Fibroblast of villous mesenchyme (primary cell): ENCODE data around the gene CIC. TPM values are rescaled to one million over a fixed set of nuclear protein-coding genes. Genes with fewer than 3 reads are reported as not detected.

Source experiments
- DNase-seq: peaks from one replicate; pipeline ENCODE4 v3.0.0-alpha.2; 2010; ENCODE audit warnings: low read depth
- H3K4me3 ChIP-seq: 2 replicates; pipeline ENCODE4 v1.5.1; 2011; ENCODE audit warnings: low read depth, mild to moderate bottlenecking, low read length
- total RNA-seq: library from RNA; depleted of rRNA; stranded (reverse); fragments of >200 nt; gene quantifications from 2 replicates; pipeline ENCODE4 v1.2.3, GENCODE V29; 2012
- TF ChIP-seq, protein P1 (sequence below): IDR thresholded peaks from 2 replicates; pipeline ENCODE4 v1.5.1; 2012; ENCODE audit warnings: low read depth, mild to moderate bottlenecking, low read length; ENCODE audit not compliant: insufficient read depth

The CIC gene
- total RNA-seq, 1 donor: 23.7 TPM

DNA sequence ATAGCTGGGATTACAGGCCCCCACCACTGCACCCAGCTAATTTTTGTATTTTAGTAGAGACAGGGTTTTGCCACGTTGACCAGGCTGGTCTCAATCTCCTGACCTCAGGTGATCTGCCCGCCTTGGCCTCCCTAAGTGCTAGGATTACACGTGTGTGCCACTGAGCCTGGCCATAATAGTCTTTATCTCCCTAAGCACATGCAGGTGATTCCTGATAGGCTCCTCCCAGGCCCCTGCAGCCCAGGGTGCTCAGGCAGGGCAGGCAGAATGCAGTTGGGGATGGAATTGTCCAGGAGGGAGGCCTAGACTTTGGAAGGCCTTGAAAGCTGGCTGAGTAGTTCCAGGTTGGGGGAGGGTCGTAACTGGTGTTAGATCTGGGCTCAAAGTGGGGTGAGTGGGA, 40.4 kb upstream of the CIC start:
- H3K4me3 ChIP-seq: no peak overlapping the region
- no peak for DNase-seq
- TF ChIP-seq, protein P1, sequence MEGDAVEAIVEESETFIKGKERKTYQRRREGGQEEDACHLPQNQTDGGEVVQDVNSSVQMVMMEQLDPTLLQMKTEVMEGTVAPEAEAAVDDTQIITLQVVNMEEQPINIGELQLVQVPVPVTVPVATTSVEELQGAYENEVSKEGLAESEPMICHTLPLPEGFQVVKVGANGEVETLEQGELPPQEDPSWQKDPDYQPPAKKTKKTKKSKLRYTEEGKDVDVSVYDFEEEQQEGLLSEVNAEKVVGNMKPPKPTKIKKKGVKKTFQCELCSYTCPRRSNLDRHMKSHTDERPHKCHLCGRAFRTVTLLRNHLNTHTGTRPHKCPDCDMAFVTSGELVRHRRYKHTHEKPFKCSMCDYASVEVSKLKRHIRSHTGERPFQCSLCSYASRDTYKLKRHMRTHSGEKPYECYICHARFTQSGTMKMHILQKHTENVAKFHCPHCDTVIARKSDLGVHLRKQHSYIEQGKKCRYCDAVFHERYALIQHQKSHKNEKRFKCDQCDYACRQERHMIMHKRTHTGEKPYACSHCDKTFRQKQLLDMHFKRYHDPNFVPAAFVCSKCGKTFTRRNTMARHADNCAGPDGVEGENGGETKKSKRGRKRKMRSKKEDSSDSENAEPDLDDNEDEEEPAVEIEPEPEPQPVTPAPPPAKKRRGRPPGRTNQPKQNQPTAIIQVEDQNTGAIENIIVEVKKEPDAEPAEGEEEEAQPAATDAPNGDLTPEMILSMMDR: no peak

DNA sequence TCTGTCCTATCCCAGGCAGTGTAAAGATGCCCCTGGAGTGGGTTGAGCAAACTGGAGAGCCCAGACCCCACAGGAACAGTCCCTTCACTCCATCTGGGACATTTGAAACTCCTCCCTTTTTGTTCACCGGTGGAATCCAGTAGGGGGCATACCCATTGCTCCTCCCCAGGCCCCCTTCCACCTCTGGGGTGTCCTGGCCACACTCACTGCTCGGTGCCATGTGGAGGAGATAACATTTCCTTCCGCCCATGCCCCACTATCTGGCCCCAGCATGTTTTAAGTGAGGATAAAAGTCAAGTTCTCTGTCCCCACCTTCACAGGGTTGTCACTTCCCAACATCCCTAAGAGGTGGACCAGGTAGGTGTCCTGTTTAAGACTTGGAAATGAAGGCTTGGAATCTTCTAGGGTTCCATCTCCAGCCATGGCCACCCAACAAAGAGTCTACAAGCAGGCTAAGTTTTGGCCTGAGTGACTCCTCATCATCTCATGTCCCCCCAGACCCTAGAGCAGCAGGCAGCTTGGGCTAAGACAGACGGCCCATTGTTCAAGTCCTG, 39.7 kb upstream of the CIC start:
- no peak for DNase-seq
- H3K4me3 ChIP-seq: no peak overlapping the region
- TF ChIP-seq, protein P1: no peak

DNA sequence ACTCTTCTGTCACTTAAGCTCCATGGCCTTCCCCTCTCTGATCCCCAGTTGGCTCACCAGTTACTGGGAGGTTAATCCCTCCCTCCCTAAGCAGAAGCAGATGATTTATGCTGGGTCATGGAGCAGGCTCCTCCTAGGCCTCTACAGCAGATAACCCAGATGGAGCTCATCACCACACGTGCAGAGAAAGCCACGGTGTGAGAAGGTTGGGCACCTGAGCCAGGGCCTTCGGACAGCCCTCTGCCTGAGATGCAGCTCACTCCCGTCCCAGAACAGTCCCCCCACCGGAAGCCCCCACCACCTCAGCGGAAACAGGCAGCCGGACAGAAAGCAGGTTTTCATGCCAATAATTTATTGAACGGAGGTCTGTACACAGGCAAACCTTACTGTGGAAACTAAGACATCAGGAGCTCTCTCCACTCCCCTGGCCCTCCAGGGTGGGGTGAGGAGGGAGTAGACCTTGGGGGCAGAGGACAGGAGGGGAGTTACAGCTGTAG, 39.1 kb upstream of the CIC start:
- H3K4me3 ChIP-seq: no peak overlapping the region
- TF ChIP-seq, protein P1: no peak
- DNase-seq: peak; percentile 38

DNA sequence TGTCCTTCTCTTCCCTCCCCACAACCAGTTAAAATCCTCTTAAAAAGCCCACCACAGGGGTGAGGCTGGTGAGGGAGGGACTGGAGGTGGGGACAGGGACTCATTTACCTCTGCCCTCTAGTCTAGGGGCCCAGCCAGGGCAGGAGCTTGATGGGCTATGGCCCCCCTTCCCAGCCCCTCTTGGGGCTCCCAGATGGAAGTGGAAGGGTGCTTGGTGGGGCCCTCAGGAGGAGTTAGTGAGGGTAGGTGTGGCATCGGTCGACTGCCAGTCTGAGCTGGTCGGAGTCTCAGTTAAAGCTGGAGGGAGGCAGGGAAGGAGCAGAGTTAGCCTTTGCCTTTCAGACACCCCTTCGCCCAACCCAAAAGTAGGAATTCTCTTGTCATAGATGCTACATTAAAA, 38.5 kb upstream of the CIC start:
- no peak for DNase-seq
- TF ChIP-seq, protein P1: no peak
- H3K4me3 ChIP-seq: no peak overlapping the region

DNA sequence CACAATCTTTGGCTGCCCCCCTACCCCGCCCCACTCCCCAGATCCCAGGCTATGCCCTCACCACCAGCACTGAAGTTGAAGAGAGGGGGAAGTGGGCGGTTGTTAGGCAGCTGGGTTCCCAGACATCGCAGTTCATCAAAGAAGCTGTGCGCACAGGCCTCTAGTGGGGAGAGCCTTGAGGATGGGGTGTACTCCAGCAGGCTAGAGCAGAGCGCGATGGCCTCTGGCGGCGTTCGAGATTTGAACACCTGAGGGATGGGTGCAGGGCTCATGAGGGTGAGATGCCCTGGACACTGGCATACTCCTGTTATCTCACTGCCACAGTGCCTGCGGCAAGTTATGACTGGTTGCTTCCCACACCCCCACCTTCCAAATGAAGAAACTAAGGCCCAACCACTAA, 36.6 kb upstream of the CIC start:
- TF ChIP-seq, protein P1: no peak
- H3K4me3 ChIP-seq: no peak overlapping the region
- no peak for DNase-seq

DNA sequence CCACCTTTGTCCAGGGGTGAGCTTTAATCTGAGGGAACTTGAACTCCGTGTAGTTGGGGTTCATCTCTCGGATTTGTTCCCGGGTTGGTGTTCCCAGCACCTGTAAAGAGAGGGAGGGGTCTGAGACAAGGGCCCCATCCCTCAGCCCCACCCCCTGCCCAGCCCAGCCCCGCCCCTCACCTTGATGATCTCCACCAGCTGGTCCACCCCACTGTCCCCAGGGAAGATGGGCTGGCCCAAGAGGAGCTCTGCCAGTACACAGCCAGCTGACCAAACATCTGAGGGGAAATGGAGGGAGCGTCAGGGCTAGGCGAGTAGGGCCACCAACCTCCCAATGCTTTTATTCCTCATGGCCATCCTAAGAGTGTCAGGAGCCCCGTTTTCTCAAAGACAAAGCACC, 35.9 kb upstream of the CIC start:
- no peak for DNase-seq
- no peak overlapping the region for H3K4me3 ChIP-seq
- TF ChIP-seq, protein P1: no peak
